K562 (cell line): ENCODE measurements around the gene TSGA10. TPM values are rescaled to one million over a fixed set of nuclear protein-coding genes. Genes with fewer than 3 reads are reported as not detected.
A peak's percentile ranks its signal among the peaks of the same experiment; 100 is the strongest.

Experiments used
- ARHGAP35 ChIP-seq: fragments of 450-650 bp; IDR thresholded peaks from 2 replicates; pipeline ENCODE4 v1.6.1; 2018; ENCODE audit not compliant: partially characterized antibody
- BRD9 ChIP-seq: fragments of 450-650 bp; IDR thresholded peaks from 2 replicates; pipeline ENCODE4 v1.6.1; 2018; ENCODE audit warnings: low read depth; ENCODE audit not compliant: partially characterized antibody
- CHD2 ChIP-seq: IDR thresholded peaks from 2 replicates; pipeline ENCODE4 v1.6.1; 2011; ENCODE audit warnings: low read depth, low read length
- E2F8 ChIP-seq: fragments of 450-650 bp; IDR thresholded peaks from 2 replicates; pipeline ENCODE4 v1.7.1; 2018; ENCODE audit warnings: mild to moderate bottlenecking, low read depth; ENCODE audit not compliant: partially characterized antibody
- E4F1 ChIP-seq: fragments of 250-450 bp; sonication (Bioruptor Pico); IDR thresholded peaks from 2 replicates; pipeline ENCODE4 v1.5.0; 2021; ENCODE audit warnings: mild to moderate bottlenecking, borderline replicate concordance
- HNRNPUL1 ChIP-seq: fragments of 200-400 bp; formaldehyde crosslinking; IDR thresholded peaks from 2 replicates; pipeline ENCODE4 v1.6.1; 2017; ENCODE audit warnings: low read length
- KAT8 ChIP-seq: fragments of 450-650 bp; IDR thresholded peaks from 2 replicates; pipeline ENCODE4 v1.6.1; 2016; ENCODE audit warnings: low read depth, mild to moderate bottlenecking
- MTF1 ChIP-seq: fragments of 250-450 bp; sonication (Bioruptor Pico); IDR thresholded peaks from 2 replicates; pipeline ENCODE4 v1.9.0; 2021; ENCODE audit warnings: moderate library complexity, mild to moderate bottlenecking, inconsistent platforms, borderline replicate concordance
- MXD1 ChIP-seq: fragments of 250-450 bp; sonication (Bioruptor Pico); IDR thresholded peaks from 2 replicates; pipeline ENCODE4 v1.8.0; 2021; ENCODE audit warnings: borderline replicate concordance, mild to moderate bottlenecking, moderate library complexity; ENCODE audit not compliant: poor library complexity, severe bottlenecking
- NFATC3 ChIP-seq: fragments of 450-650 bp; IDR thresholded peaks from 2 replicates; pipeline ENCODE4 v1.6.1; 2017; ENCODE audit warnings: mild to moderate bottlenecking
- PCBP1 ChIP-seq: fragments of 200-400 bp; formaldehyde crosslinking; IDR thresholded peaks from 2 replicates; pipeline ENCODE4 v1.6.1; 2018; ENCODE audit warnings: mild to moderate bottlenecking, low read depth, low read length; ENCODE audit not compliant: poor library complexity, severe bottlenecking
- PHB ChIP-seq: fragments of 250-450 bp; sonication (Bioruptor Pico); IDR thresholded peaks from 2 replicates; pipeline ENCODE4 v1.5.0; 2021
- SAP30 ChIP-seq: fragments of 200-600 bp; sonication (generic); IDR thresholded peaks from 2 replicates; pipeline ENCODE4 v1.6.1; 2012; ENCODE audit warnings: borderline replicate concordance, low read depth, mild to moderate bottlenecking, moderate library complexity, low read length, control low read depth, inconsistent platforms; ENCODE audit not compliant: insufficient read depth, poor library complexity, severe bottlenecking
- SIN3A ChIP-seq, 2 experiments: fragments of 150-350 bp in 1 of 2; IDR thresholded peaks; 2 replicates each; pipeline ENCODE4 v1.6.1; 2011 to 2016; ENCODE audit warnings: borderline replicate concordance in 2 of 2, low read depth in 2 of 2, low read length in 2 of 2, mild to moderate bottlenecking in 2 of 2, moderate library complexity in 2 of 2; ENCODE audit not compliant: control insufficient read depth in 1 of 2
- SP2 ChIP-seq: IDR thresholded peaks from 2 replicates; pipeline ENCODE4 v1.6.1; 2011; ENCODE audit warnings: mild to moderate bottlenecking, low read depth, low read length, moderate library complexity; ENCODE audit not compliant: poor library complexity, severe bottlenecking; ENCODE audit errors: extremely low read depth
- SUPT5H ChIP-seq: fragments of 450-650 bp; IDR thresholded peaks from 2 replicates; pipeline ENCODE4 v1.6.1; 2016
- TEAD4 ChIP-seq, 2 experiments: sonication (generic) in 1 of 2; formaldehyde crosslinking in 1 of 2; IDR thresholded peaks; 2 replicates each; pipeline versions ENCODE4 v1.6.1 to v1.8.0; 2012 to 2022; ENCODE audit warnings: borderline replicate concordance in 1 of 2, inconsistent platforms in 1 of 2, low read length in 1 of 2, mild to moderate bottlenecking in 1 of 2, missing genetic modification reagents in 1 of 2
- ZNF217 ChIP-seq: sonication (generic); formaldehyde crosslinking; IDR thresholded peaks from 2 replicates; pipeline ENCODE4 v1.8.0; 2022; ENCODE audit warnings: mild to moderate bottlenecking, missing genetic modification reagents
- ZNF707 ChIP-seq: fragments of 250-450 bp; sonication (Bioruptor Pico); conservative IDR thresholded peaks from 2 replicates; pipeline ENCODE4 v1.8.0; 2022; ENCODE audit warnings: inconsistent platforms, mild to moderate bottlenecking, moderate library complexity
- ZNF830 ChIP-seq: fragments of 250-450 bp; sonication (Bioruptor Pico); IDR thresholded peaks from 2 replicates; pipeline ENCODE4 v1.5.0; 2021; ENCODE audit warnings: mild to moderate bottlenecking
- polyA plus RNA-seq, 8 experiments: library from polyadenylated mRNA; depleted of rRNA in 4 of 8; stranded (reverse) in 5 of 8; unstranded in 3 of 8; fragments of >200 nt; fragmentation: Nextera tagmentation in 2 of 8; fragmentation: Illumina TruSeq in 1 of 8; extraction: Ambion mirVana in 2 of 8; extraction: Trizol in 1 of 8; gene quantifications; 2 replicates each; pipeline versions ENCODE4 v1.2.1 to v1.2.3, GENCODE V29; 2011 to 2014; ENCODE audit warnings: inconsistent platforms in 1 of 8, missing spikeins in 1 of 8
- total RNA-seq, 7 experiments: library from RNA; depleted of rRNA in 6 of 7; stranded (reverse); fragments of >200 nt in 6 of 7; fragmentation: Illumina TruSeq in 2 of 7; extraction: Trizol in 2 of 7; gene quantifications; 2 replicates each; pipeline versions ENCODE4 v1.2.1 to v1.2.3, GENCODE V29; 2011 to 2021; ENCODE audit warnings: low replicate concordance in 1 of 7

Gene TSGA10
- total and polyA plus RNA-seq, 9 of the 15 experiments (the other 6 are each of a cell fraction or from before 2014, with no cell fraction given): 2.1 to 11.3 (median 3.2) TPM

DNA sequence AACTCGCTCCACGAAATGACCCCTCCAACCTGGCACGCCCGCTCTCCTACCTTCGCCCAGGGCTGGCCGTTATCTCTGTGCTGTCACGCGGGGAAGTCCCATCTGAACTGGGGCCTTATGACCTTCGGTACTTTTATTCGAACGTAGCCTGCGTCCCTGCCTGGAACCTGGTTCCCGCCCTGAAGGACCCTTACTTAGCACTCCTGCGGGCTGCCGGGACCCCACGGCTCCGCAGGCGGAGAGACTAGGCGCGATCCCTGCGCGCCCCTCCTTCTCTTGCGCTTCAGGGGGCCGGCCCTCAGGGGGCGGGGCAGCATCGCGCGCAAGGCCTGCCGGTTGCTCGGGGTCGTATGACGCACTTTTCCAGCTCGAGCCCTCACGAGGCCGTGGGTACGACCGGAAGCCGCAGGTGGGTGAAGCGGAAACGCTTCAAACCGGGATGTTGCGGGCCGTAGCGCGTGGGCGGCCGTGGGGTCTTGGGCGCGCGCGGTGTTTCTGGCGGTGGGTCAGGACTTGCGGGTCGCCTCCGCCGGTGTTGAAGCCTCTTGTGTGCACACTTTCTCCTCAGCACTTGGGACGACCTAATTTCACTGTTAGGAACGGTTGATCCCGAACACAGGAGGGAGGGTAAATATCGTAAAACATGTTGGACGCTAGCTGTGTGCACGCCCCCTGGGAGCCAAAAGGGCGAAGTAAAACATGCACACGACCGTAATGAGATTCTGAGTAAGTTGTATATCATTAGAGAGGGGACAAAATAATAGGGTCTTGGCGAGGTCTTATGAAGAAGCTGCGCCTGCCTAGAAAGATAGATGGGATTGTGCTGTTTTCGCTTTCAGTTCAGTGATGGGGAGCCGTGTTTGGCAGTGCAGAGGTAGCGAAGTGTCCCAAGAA, at the start of gene TSGA10, which contains the start of gene LIPT1 (continued):
- TF ChIP-seq KAT8 (no peak), NFATC3 (no peak), HNRNPUL1 (no peak), PCBP1 (peak; percentile 2), SIN3A (IDR thresholded peaks at IDR 0.05; ENCODE audit: borderline replicate concordance in 2 of 2, control insufficient read depth in 1 of 2, low read depth in 2 of 2, low read length in 2 of 2) (peak; percentile 38 to 59; a peak in 2 of 4 replicates), ZNF217 (CRISPR knock-in tag) (no peak), ARHGAP35 (no peak), ZNF830 (CRISPR knock-in tag) (no peak), MTF1 (CRISPR knock-in tag) (no peak), CHD2 (0 out of 2 replicates have a peak, but pooled peaks have one; percentile 16), ZNF707 (no peak), SP2 (no peak), E4F1 (CRISPR knock-in tag) (no peak), PHB (CRISPR knock-in tag) (no peak), E2F8 (peak; percentile 69), TEAD4 (IDR thresholded peaks at IDR 0.05; ENCODE audit: low read length) (0 out of 2 replicates have a peak, but pooled peaks have one; percentile 26), TEAD4 (CRISPR knock-in tag; IDR thresholded peaks at IDR 0.05; ENCODE audit: borderline replicate concordance) (no peak), SAP30 (peak; percentile 72), BRD9 (peak; percentile 47), SUPT5H (peak; percentile 94), MXD1 (peak; percentile 64)
